Measurements from ENCODE around the gene ZNF366.

Gene ZNF366

DNA sequence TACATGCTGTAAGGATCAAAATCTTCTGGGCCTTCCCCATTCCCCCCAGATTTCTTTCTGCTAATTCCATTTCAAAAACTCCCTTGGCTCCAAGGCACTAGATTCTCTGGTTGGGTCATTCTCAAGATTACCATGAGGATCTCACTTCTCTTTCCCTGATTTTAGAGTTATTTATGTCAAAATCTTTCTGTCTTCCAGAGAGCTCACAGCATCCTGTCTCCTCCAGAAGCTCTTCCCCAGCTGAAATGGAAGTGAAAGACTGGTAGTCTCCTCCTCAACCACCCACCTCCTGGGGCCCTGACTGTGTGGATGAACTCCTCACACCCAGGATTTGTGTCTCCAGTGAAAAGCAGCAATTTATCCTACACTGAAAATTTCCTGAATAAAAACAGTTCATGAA, 11.9 kb upstream of the ZNF366 start:
- no peak for DNase-seq (ENCODE audit: low spot score)

GRCh38 chr5:72518001-72518683, 10.9 kb upstream of the ZNF366 start:
- peak; percentile 56 for DNase-seq (ENCODE audit: low spot score)

- DNase-seq (ENCODE audit: low spot score): no peak
Measured at GRCh38 chr5:72516916-72517315, 9.7 kb upstream of the ZNF366 start.

- DNase-seq (ENCODE audit: low spot score): no peak
Measured at GRCh38 chr5:72515211-72515610, 8.0 kb upstream of the ZNF366 start.

GRCh38 chr5:72512593-72512860, 5.3 kb upstream of the ZNF366 start:
- no peak for DNase-seq (ENCODE audit: low spot score)

DNA sequence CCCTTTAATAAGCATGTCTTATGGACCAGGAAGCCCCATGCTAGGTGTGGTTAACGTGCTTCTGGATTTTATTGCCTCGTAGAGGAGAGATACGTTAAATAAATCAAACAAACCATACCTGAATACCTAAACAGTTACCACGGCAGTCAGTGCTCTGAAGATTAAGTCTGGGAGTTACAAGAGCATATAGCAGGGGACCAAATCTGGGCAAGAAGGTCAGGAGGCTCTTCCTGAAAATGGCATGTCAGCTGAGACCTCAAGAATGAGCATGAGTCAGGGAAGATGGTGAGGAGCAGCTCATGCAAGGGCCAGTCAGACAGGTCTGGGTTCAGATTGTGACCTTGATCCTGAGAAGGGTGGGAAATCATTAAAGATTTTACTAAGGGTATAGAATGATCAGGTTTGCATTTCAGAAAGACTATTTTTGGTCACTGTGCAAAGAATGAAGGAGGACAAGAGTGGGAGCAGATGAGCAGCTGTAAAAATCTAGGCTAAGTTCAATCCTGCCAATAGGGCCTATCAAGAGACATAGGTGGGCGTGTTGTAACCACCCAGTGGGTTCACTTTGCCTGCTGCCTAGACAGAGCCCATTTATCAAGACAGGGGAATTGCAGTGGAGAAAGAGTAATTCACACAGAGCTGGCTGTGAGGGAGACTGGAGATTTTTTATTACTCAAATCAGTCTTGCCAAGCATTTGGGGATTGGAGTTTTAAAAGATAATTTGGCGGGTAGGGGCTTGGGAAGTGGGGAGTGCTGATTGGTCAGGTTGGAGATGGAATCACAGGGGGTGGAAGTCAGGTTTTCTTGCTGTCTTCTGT, 4.8 kb upstream of the ZNF366 start:
- DNase-seq (ENCODE audit: low spot score): no peak

DNA sequence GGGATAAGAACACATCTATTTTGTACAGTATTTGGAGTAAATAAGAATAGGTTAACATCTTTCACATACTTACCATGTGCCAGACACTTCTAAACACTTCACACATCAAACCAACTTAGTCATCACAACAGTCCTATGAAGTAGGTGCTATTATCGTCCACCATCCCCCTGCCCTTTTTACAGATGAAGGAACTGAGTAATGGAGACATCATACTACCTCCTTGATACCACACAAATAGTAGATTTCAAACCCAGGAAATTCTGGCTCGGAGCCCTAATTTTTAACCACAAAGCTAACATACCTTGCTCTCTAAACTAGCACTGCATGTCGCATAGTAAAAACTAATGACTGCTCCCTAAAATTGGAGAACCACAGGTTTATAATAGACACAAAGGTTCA, 4.2 kb upstream of the ZNF366 start:
- DNase-seq (ENCODE audit: low spot score): no peak

DNA sequence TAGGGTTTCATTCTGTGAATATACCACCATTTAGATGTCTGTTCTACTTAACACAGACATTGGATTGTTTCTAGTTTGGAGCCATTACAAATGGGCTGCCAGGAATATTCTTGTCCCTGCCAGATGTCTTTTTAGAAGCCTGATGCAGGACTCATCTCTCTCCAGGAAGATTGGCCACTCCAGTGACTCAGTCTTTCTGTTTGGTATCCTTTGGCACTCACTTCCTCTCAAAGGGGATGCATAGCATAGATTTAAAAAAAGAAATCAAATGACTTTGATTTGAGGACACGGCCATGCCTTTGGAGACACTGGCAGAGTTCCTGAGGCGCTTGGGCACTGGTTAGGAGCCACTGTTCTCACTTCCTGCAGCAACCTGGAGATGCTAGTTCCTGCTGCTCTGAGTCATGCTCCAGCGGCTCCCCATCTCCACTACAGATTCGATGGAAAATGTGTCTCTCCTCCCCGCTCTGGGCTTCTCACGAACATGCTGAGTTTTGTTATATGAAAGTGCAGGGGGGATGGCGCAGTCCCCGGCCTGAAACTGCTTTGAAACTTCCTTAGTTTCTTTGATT, 3.5 kb upstream of the ZNF366 start:
- DNase-seq (ENCODE audit: low spot score): peak; percentile 54

- peak; percentile 76 for DNase-seq (ENCODE audit: low spot score)
Measured at GRCh38 chr5:72509401-72509800, 2.2 kb upstream of the ZNF366 start.

- no peak for DNase-seq (ENCODE audit: low spot score)
Measured at GRCh38 chr5:72508241-72509170, 1.3 kb upstream of the ZNF366 start.

DNA sequence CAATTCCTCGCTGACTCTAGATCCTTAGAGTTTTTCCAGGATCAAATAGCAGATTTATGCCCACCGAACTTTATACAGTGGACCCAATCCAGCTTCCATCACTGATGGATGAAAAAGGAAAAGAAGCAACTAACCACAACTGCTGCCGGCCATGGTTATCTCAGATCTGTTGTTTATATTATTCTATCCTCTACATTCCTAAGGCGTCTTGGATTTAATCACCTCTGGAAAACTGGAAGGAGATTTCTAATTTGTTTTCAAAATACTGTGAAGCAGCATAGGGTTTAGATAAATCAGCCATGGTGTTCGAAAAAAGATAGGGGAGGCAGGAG, 663 bp upstream of the ZNF366 start:
- DNase-seq (ENCODE audit: low spot score): no peak

- DNase-seq (ENCODE audit: low spot score): no peak
Measured at GRCh38 chr5:72506158-72506549, 1.1 kb downstream of the ZNF366 start.

DNA sequence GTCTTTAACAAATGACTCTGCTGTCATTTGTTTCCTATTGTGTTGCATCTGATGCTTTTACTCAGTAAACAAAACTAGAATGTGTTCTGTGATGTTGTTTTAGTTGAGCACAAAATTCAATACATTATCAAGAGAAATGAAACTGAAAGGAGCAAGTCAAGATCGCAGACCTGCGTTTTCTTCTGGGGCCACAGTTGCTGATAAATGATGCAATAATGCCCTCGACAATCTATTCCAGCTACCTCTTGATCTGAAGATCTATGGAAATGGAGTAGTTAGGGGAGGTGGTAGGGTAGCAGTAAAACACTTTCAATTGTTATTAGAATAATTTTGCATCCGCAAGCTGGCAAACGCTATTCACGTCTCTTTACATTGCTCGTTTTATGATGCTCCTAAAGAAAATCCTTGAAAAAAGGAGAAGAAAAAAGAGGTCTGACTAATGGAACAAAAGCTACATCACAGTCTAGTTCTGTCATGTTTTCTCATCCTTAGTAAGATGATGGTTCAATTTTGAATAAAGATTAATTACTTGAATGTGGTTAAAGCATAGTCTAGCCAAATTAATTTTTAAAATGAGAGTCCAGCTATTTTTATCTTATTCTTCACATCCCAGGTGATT, 1.6 kb downstream of the ZNF366 start:
- DNase-seq (ENCODE audit: low spot score): no peak

- no peak for DNase-seq (ENCODE audit: low spot score)
Measured at GRCh38 chr5:72505016-72505415, 2.2 kb downstream of the ZNF366 start.

- no peak for DNase-seq (ENCODE audit: low spot score)
Measured at GRCh38 chr5:72503888-72504491, 3.2 kb downstream of the ZNF366 start.

DNA sequence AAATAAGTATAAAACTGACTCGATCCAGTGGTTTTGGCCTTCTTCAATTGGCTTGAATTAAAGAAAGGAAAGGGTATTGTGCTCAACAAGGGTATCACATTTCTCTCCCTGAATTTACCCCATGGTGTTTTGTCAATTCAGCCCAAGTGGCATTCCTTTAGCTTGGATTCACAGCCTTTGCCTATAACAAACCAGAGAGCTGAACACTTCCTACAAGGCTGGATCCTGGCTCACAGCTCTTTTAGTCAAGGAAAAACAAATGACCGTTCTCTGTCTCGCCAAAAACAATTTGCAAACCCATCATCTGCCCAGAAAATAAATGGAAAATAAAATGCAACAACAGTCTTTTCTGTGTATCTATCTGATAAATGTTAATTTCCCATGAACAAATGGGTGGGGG, 5.7 kb downstream of the ZNF366 start:
- DNase-seq (ENCODE audit: low spot score): no peak

- no peak for DNase-seq (ENCODE audit: low spot score)
Measured at GRCh38 chr5:72499730-72500129, 7.5 kb downstream of the ZNF366 start.

DNA sequence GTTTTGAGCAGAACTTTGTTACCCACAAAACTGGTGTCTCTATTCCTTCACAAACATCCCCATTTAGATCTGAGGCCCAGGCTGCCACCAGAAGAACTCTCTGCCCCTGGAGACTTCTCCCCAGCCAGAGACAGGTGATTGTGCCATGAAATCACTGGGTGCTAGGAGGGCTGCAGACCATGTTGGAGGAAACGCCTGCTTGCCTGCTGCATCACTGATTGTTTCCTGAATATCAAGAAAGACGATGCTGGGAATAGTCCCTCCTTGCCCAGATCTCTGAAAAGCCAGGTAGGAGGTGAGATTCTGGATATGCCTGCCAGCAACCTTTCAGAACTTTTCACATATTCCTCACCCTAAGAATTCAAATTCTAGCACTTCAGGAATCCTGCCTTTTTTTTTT, 8.1 kb downstream of the ZNF366 start:
- no peak for DNase-seq (ENCODE audit: low spot score)

DNA sequence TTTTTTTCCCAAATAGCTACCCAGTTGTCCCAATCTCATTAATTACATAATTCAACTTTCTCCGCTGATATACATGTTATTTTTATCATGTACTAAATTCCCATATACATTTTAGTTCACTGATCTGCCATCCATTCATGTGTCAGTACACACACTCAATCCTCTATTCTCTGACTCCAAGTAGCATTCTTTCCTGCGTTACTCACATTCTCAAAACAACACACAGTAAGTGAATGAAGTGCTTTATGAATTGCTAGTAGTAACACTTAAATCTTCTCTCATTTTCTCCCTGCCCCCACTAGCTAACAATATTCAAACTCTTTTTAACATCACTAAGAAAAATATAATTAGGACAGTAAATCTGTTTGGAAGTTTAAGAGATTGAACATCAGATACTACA, 8.9 kb downstream of the ZNF366 start:
- no peak for DNase-seq (ENCODE audit: low spot score)

DNA sequence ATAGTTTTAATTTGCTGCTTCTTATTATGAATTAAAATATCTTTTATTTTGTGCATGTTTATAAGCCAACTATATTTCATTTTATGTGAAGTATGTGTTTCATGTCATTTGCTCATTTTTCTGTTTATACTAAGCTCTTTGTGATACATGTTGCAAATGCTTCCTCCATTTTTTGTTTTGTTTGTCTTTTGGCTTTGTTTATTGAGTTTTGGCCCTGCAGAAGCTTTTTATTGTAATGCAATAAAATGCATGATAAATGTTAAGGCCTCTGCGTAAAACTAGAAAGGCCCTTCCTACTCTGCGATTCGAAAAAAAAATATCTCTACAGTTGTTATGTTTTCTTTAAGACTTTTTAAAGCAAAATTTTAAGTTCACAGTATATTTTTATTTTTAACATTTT, 9.4 kb downstream of the ZNF366 start:
- no peak for DNase-seq (ENCODE audit: low spot score)

DNA sequence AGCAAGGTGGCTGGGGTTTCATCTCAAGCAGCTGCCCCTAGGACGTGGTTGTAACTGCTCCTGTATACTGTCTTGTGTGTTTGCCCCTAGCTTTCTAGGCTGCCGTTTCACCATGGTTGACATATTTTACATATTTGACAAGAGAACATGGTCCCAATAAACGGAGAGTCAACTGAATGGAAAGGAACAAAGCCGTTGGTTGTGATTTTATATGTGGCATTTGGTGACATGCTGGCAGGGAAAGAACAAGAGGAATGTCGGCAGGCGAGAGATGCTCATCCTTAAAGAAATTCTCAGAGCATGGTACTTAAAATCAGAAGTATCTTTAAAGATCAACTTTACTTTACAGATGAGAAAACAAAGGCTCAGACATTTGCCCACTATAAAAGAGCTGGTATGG, 11.8 kb downstream of the ZNF366 start:
- DNase-seq (ENCODE audit: low spot score): no peak

DNA sequence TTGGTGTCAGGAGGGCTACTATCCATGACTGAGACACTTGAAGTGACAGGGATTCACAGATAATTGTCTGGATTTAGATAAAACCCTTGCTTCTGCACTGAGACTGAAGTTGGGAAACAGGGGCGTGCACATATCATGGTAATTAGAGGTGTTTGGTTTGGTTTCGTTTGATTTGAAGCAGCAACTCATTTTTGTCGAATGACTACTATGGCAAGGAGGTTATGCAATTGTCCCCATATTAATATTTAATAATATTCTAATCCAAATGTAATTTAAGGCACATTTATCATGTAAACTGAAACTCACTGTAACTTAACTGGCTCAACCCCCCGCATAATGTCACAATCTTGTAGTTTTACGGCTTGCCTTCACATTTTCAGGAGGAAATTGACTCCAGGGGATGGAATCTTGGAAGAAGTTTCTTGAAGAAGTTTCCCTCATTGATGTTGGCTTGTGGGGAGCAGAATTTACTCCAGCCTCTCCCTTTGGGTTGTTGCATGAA, 12.5 kb downstream of the ZNF366 start:
- DNase-seq (ENCODE audit: low spot score): no peak
